Measurements from ENCODE around the gene CD4. TPM values are rescaled to one million over a fixed set of nuclear protein-coding genes. Genes with fewer than 3 reads are reported as not detected.

The CD4 gene
- total and polyA plus RNA-seq, 2 of the 4 experiments (the other 2 are of a cell fraction): 5.7 to 15.0 TPM

GRCh38 chr12:6858799-6859198, 69.5 kb downstream of the CD4 start:
- Histone ChIP-seq H3K4me1 (ENCODE audit: control insufficient read depth, insufficient read depth, low read length) (peaks cover 3% of the 10 kb centered on the region; the same call in 1 of the 2 replicates), H3K79me1 (ENCODE audit: low read depth in 1 of 2, low read length in 2 of 2) (peaks cover 13 to 37% of the 10 kb centered on the region in 2 experiments), H3K4me2 (ENCODE audit: low read depth, low read length) (no peak overlapping the region), H3K9me3 (ENCODE audit: control insufficient read depth, insufficient read depth, low read length) (no peaks in the 10 kb centered on the region), H4K8ac (ENCODE audit: low read depth in 2 of 2, low read length in 2 of 2) (no peak overlapping the region), H3K9ac (ENCODE audit: low read depth, low read length) (no peak overlapping the region), H3K9me1 (ENCODE audit: insufficient read depth, low read length) (no peaks in the 10 kb centered on the region), H2BK20ac (ENCODE audit: low read depth, low read length) (no peak overlapping the region), H2BK15ac (ENCODE audit: low read depth, low read length) (no peak overlapping the region), H2BK120ac (ENCODE audit: low read depth, low read length) (no peak overlapping the region), H2BK5ac (ENCODE audit: low read depth, low read length, poor library complexity, severe bottlenecking) (no peak overlapping the region), H3K27ac (ENCODE audit: insufficient read depth, low read length) (no peak overlapping the region), H4K20me1 (ENCODE audit: insufficient read depth, low read length) (peaks cover 3% of the 10 kb centered on the region; the same call in 1 of the 2 replicates), H3K27me3 (ENCODE audit: control insufficient read depth, insufficient read depth, low read length) (no peaks in the 10 kb centered on the region), H4K91ac (ENCODE audit: insufficient read depth, low read depth, low read length) (no peak overlapping the region), H3K4me3 (ENCODE audit: insufficient read depth, low read depth, low read length) (no peak overlapping the region), H3K56ac (ENCODE audit: extremely low read depth, insufficient read depth, low read length) (no peak overlapping the region), H2AK9ac (replicated peaks; ENCODE audit: low read depth, low read length, poor library complexity) (no peak overlapping the region), H2AK5ac (ENCODE audit: low read depth, low read length) (no peak overlapping the region), H2AFZ (replicated peaks; ENCODE audit: low read length, poor library complexity) (no peak overlapping the region), H3K14ac (replicated peaks; ENCODE audit: low read depth, low read length) (no peak overlapping the region), H3K36me3 (ENCODE audit: control insufficient read depth, insufficient read depth, low read length) (peaks cover 76% of the 10 kb centered on the region), H3K23ac (ENCODE audit: low read depth, low read length) (no peak overlapping the region), H3K18ac (ENCODE audit: low read depth, low read length) (no peak overlapping the region), H3K4ac (ENCODE audit: low read depth, low read length) (no peak overlapping the region), H4K5ac (ENCODE audit: low read depth, low read length) (no peak overlapping the region)
- no CpG with 5 or more reads among the region's 2 CpGs for WGBS, 2 experiments (ENCODE audit: extremely low coverage in 2 of 2, insufficient read length in 1 of 2)
- intact Hi-C loops (cut with micrococcal nuclease) (no loop called here), in situ Hi-C loops (cut with MboI; ENCODE audit: low sequenced_read_pairs) (no loop called here), dilution Hi-C loops (cut with HindIII; ENCODE audit: low sequenced_read_pairs, unreplicated experiment) (no loop called here)
- ChIA-PET CTCF (no interaction called here), POLR2A (ENCODE audit: unreplicated experiment) (no interaction called here)
- no peak for ATAC-seq (ENCODE audit: low read depth)
- no peak for DNase-seq
- BruUV-seq (replicated peaks): no TSS peak
- TF ChIP-seq MAZ (IDR thresholded peaks at IDR 0.05; ENCODE audit: borderline replicate concordance, low read depth, low read length): no peak
- TF ChIP-seq RFX5 (IDR thresholded peaks at IDR 0.05; ENCODE audit: low read depth, low read length): no peak
- TF ChIP-seq RCOR1 (IDR thresholded peaks at IDR 0.05; ENCODE audit: insufficient replicate concordance, low read length): no peak
- no peak for TF ChIP-seq MXI1 (IDR thresholded peaks at IDR 0.05; ENCODE audit: borderline replicate concordance, low read depth, low read length)
- TF ChIP-seq CHD1 (IDR thresholded peaks at IDR 0.05; ENCODE audit: low read depth, low read length): no peak
- no peak for TF ChIP-seq SMC3 (IDR thresholded peaks at IDR 0.05; ENCODE audit: low read depth, low read length)
- no peak for TF ChIP-seq BHLHE40 (IDR thresholded peaks at IDR 0.05; ENCODE audit: low read depth, low read length)
- TF ChIP-seq ELK1 (IDR thresholded peaks at IDR 0.05; ENCODE audit: borderline replicate concordance, low read depth, low read length): no peak
- no peak for TF ChIP-seq RAD21 (IDR thresholded peaks at IDR 0.05; ENCODE audit: low read length)
- TF ChIP-seq FOS (IDR thresholded peaks at IDR 0.05; ENCODE audit: low read depth, low read length): no peak
- no peak for TF ChIP-seq MAFK (IDR thresholded peaks at IDR 0.05; ENCODE audit: low read depth, low read length)
- no peak for TF ChIP-seq USF2 (IDR thresholded peaks at IDR 0.05; ENCODE audit: low read depth, low read length)
- no peak for TF ChIP-seq NFE2L2 (IDR thresholded peaks at IDR 0.05; ENCODE audit: low read depth, low read length)
- no peak for TF ChIP-seq CTCF (conservative IDR thresholded peaks at IDR 0.05; ENCODE audit: low read depth, low read length)
- TF ChIP-seq POLR2A (IDR thresholded peaks at IDR 0.05; ENCODE audit: low read depth, low read length): no peak
- no peak for TF ChIP-seq CEBPB (IDR thresholded peaks at IDR 0.05; ENCODE audit: low read depth, low read length)
